CD4-positive, alpha-beta T cell treated with Interleukin-10 for 1 hour (primary cell): ENCODE data around the gene TSGA10.
A peak's percentile ranks its signal among the peaks of the same experiment; 100 is the strongest.
"Not testable (repeated sequence)": the region's sequence is repeated elsewhere in the genome, so short reads cannot be mapped to it uniquely, and the experiment has no call there.

ENCODE experiments used
- DNase-seq: peaks from one replicate; pipeline ENCODE4 v3.0.0-alpha.2; 2020

The TSGA10 gene

GRCh38 chr2:99153921-99154604, 679 bp downstream of the TSGA10 start:
- DNase-seq = no peak

GRCh38 chr2:99152199-99152895, 2.4 kb downstream of the TSGA10 start:
- DNase-seq = no peak

- DNase-seq = no peak
Observed at GRCh38 chr2:99150706-99151105, 4.0 kb downstream of the TSGA10 start.

GRCh38 chr2:99141110-99142108, 13.3 kb downstream of the TSGA10 start, which contains the start of gene C2orf15:
Gene C2orf15 (plus strand): TSS chr2:99141707. CDS start chr2:99150559, 8,852 bp downstream.
- DNase-seq = peak; percentile 98

GRCh38 chr2:99140860-99141109, 14.0 kb downstream of the TSGA10 start:
- no peak for DNase-seq

- DNase-seq = no peak
Observed at GRCh38 chr2:99140056-99140859, 14.5 kb downstream of the TSGA10 start.

- DNase-seq = no peak
Observed at GRCh38 chr2:99139003-99139402, 15.7 kb downstream of the TSGA10 start.

- DNase-seq = not testable (repeated sequence)
Observed at GRCh38 chr2:99135044-99135556, 19.6 kb downstream of the TSGA10 start.

- DNase-seq = no peak
Observed at GRCh38 chr2:99127981-99128380, 26.8 kb downstream of the TSGA10 start.

GRCh38 chr2:99112617-99113016, 42.1 kb downstream of the TSGA10 start:
- DNase-seq = no peak

GRCh38 chr2:99111945-99112344, 42.8 kb downstream of the TSGA10 start:
- no peak for DNase-seq

GRCh38 chr2:99111236-99111635, 43.5 kb downstream of the TSGA10 start:
- no peak for DNase-seq

GRCh38 chr2:99106913-99107312, 47.8 kb downstream of the TSGA10 start:
- no peak for DNase-seq

- no peak for DNase-seq
Observed at GRCh38 chr2:99104006-99104405, 50.7 kb downstream of the TSGA10 start.

- DNase-seq = no peak
Observed at GRCh38 chr2:99101697-99102096, 53.0 kb downstream of the TSGA10 start.

- no peak for DNase-seq
Observed at GRCh38 chr2:99096728-99097127, 58.0 kb downstream of the TSGA10 start.

- DNase-seq = peak; percentile 18
Observed at GRCh38 chr2:99088017-99088416, 66.7 kb downstream of the TSGA10 start.

GRCh38 chr2:99086385-99086784, 68.4 kb downstream of the TSGA10 start:
- DNase-seq = no peak

GRCh38 chr2:99085421-99085820, 69.3 kb downstream of the TSGA10 start:
- DNase-seq = peak; percentile 33

- no peak for DNase-seq
Observed at GRCh38 chr2:99084256-99084655, 70.5 kb downstream of the TSGA10 start.

- no peak for DNase-seq
Observed at GRCh38 chr2:99081891-99082290, 72.9 kb downstream of the TSGA10 start.

GRCh38 chr2:99079226-99079625, 75.5 kb downstream of the TSGA10 start:
- DNase-seq = no peak
